Middle frontal gyrus (tissue), 1 donor: ENCODE measurements around the gene CDC6.

Experiments
- DNase-seq: peaks from one replicate; pipeline ENCODE4 v3.0.0-alpha.2; 2015; ENCODE audit warnings: low spot score; ENCODE audit errors: extremely low spot score

CDC6 gene

GRCh38 chr17:40351359-40352236 lies 63.9 kb downstream of the CDC6 start:
- DNase-seq: no peak

- no peak for DNase-seq
Observed at GRCh38 chr17:40352237-40352778, 64.6 kb downstream of the CDC6 start.

GRCh38 chr17:40352779-40353394 lies 65.2 kb downstream of the CDC6 start:
- no peak for DNase-seq
